WERI-Rb-1 (cell line): ENCODE measurements around the gene MAP3K4.

Experiments
- DNase-seq: peaks from one replicate; pipeline ENCODE4 v3.0.0-alpha.2; 2020
- H3K27ac ChIP-seq: fragments of 250-450 bp; sonication (Bioruptor Pico); 2 replicates; pipeline ENCODE4 v1.5.1; 2020; ENCODE audit warnings: mild to moderate bottlenecking, moderate library complexity
- H3K27me3 ChIP-seq: fragments of 250-450 bp; sonication (Bioruptor Pico); 2 replicates; pipeline ENCODE4 v1.5.1; 2021; ENCODE audit warnings: mild to moderate bottlenecking, low read depth, moderate library complexity; ENCODE audit not compliant: insufficient read depth, severe bottlenecking
- H3K36me3 ChIP-seq: fragments of 250-450 bp; sonication (Bioruptor Pico); 2 replicates; pipeline ENCODE4 v1.5.1; 2020; ENCODE audit warnings: mild to moderate bottlenecking, moderate library complexity
- H3K4me3 ChIP-seq: 2 replicates; pipeline ENCODE4 v1.5.1; 2011; ENCODE audit warnings: low read depth, mild to moderate bottlenecking, control low read depth, low read length
- H3K9me3 ChIP-seq: fragments of 250-450 bp; sonication (Bioruptor Pico); 2 replicates; pipeline ENCODE4 v1.5.1; 2021; ENCODE audit warnings: mild to moderate bottlenecking, moderate library complexity; ENCODE audit not compliant: severe bottlenecking
- TF ChIP-seq, protein P1 (sequence below): IDR thresholded peaks from 2 replicates; pipeline ENCODE4 v1.5.1; 2011; ENCODE audit warnings: low read depth, mild to moderate bottlenecking, control low read depth, inconsistent platforms, low read length

The MAP3K4 gene

DNA sequence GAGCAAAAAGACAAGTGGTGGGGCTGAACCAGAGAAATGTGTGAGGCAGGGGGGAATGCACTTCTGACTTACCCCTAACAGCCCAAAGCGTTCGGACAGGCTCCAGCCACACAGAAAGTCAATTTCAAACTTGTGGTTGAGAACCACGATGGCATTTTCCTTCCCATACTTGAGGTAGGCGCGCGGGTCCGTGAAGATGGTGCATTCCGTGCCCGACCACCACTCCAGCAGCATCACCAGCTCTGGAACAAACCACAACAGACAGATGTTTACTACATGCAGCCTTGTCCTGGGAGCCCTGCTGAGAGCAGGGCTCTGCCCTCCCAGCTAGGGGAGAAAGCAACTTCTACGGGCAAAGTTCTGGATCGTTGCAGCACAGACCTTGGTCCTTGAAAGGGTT, 174.6 kb downstream of the MAP3K4 start:
- peaks cover 8% of the 10 kb centered on the region for H3K36me3 ChIP-seq
- no peak overlapping the region for H3K4me3 ChIP-seq

DNA sequence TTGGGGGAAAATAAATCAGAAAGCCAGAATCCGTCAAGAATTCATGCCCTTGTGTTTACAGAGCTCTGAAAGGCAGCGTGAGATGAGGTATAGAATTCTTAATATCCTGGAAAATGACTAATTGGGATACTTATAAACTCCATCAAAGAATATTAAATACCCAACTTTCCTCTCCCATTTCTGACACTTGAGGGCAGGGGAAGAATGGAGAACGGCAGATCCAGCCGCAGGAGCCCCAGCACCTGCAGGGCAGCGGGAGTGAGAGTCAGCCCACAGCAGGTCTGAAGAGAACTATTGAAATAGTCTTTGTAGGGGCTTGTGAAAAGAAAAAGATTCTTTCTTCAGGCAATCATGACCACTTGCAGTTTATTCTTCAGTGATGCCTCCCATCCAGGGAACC, 175.1 kb downstream of the MAP3K4 start:
- H3K4me3 ChIP-seq: no peak overlapping the region
- no peaks in the 10 kb centered on the region for H3K27me3 ChIP-seq
- no peak for DNase-seq
- H3K36me3 ChIP-seq: peaks cover 8% of the 10 kb centered on the region
- H3K9me3 ChIP-seq: no peaks in the 10 kb centered on the region
- H3K27ac ChIP-seq: no peak overlapping the region
- TF ChIP-seq, protein P1, sequence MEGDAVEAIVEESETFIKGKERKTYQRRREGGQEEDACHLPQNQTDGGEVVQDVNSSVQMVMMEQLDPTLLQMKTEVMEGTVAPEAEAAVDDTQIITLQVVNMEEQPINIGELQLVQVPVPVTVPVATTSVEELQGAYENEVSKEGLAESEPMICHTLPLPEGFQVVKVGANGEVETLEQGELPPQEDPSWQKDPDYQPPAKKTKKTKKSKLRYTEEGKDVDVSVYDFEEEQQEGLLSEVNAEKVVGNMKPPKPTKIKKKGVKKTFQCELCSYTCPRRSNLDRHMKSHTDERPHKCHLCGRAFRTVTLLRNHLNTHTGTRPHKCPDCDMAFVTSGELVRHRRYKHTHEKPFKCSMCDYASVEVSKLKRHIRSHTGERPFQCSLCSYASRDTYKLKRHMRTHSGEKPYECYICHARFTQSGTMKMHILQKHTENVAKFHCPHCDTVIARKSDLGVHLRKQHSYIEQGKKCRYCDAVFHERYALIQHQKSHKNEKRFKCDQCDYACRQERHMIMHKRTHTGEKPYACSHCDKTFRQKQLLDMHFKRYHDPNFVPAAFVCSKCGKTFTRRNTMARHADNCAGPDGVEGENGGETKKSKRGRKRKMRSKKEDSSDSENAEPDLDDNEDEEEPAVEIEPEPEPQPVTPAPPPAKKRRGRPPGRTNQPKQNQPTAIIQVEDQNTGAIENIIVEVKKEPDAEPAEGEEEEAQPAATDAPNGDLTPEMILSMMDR: no peak

More for the DNA sequence above, 174.6 kb downstream of the MAP3K4 start:
- no peak for DNase-seq
- Histone ChIP-seq H3K27ac (no peak overlapping the region), H3K27me3 (no peaks in the 10 kb centered on the region), H3K9me3 (no peaks in the 10 kb centered on the region)
- TF ChIP-seq, protein P1: no peak
